GM13977 (cell line): ENCODE data around the gene SPIB.
"Not testable (repeated sequence)": the region's sequence is repeated elsewhere in the genome, so short reads cannot be mapped to it uniquely, and the experiment has no call there.

Experiments
- DNase-seq: peaks from one replicate; pipeline ENCODE4 v3.0.0; 2012; ENCODE audit warnings: low spot score
- in situ Hi-C: fragments of 300-500 bp; cut with MboI; formaldehyde crosslinking; loops from one replicate; pipeline ENCODE4 v1.12.0; 2022; ENCODE audit warnings: low sequenced_read_pairs, low pct_unique_long_range_greater_than_20kb, mixed read lengths, inconsistent platforms; ENCODE audit not compliant: unreplicated experiment
- TF ChIP-seq, protein P1 (sequence below): IDR thresholded peaks from 2 replicates; pipeline ENCODE4 v1.5.1; 2012; ENCODE audit warnings: mild to moderate bottlenecking, control low read depth; ENCODE audit not compliant: insufficient read depth; ENCODE audit errors: extremely low read depth, missing control alignments

SPIB gene

DNA sequence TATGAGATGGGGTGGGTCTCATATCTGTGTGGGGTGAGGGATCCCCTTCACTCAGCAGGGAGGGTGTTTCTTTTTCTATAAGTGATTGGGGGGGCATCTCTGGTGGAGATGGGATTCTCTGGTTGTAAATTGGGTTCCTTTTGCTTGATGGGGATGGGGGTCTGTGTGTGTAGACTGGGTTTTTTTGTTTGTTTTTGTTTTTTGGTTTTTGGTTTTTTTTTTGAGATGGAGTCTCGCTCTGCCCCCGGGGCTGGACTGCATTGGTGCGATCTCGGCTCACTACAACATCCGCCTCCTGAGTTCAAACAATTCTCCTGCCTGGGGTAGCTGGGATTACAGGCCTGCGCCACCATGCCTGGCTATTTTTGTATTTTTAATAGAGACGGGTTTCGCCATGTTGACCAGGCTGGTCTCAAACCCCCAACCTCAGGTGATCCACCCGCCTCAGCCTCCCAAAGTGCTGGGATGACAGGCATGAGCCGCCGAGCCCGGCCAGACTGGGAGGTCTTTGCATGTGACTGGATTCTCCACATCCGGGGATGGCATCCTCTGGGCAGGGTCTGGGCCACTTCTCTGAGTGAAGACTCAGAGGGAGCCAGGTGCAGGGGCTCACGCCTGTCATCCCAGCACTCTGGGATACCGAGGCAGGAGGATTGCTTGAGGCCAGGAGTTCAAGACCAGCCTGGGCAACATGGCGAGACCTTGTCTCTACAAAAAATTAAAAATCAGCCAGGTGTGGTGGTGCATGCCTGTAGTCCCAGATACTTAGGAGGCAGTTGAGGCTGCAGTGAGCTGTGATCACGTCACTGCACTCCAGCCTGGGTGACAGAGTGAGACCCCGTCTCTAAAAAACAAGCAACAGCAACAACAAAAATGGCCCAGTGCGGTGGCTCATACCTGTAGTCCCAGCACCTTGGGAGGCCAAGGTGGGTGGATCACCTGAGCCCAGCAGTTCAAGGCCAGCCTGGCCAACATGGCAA lies 14.8 kb downstream of the SPIB start:
- TF ChIP-seq, protein P1, sequence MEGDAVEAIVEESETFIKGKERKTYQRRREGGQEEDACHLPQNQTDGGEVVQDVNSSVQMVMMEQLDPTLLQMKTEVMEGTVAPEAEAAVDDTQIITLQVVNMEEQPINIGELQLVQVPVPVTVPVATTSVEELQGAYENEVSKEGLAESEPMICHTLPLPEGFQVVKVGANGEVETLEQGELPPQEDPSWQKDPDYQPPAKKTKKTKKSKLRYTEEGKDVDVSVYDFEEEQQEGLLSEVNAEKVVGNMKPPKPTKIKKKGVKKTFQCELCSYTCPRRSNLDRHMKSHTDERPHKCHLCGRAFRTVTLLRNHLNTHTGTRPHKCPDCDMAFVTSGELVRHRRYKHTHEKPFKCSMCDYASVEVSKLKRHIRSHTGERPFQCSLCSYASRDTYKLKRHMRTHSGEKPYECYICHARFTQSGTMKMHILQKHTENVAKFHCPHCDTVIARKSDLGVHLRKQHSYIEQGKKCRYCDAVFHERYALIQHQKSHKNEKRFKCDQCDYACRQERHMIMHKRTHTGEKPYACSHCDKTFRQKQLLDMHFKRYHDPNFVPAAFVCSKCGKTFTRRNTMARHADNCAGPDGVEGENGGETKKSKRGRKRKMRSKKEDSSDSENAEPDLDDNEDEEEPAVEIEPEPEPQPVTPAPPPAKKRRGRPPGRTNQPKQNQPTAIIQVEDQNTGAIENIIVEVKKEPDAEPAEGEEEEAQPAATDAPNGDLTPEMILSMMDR = no peak
- in situ Hi-C loops = no loop called here
- DNase-seq = no peak

DNA sequence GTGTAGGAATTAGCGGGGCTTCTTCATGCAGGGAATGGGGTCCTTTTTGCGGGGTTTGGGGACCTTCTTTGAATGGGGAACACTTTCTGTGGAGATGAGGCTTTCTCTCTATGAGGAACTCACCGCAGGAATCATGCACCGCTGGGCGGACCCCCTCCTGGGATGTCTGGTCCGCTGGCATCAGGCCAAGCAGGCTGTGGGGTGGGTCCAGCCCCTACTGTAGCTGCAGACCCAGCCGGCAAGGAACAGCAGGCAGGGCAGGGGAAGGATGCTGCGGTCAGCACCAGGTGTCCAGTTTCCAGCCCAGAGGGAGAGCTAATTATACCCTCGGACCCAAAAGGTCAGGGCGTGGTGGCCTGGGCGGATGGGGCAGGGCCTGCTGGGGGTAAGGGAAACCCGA lies 15.8 kb downstream of the SPIB start:
- DNase-seq = no peak
- in situ Hi-C loops = no loop called here
- TF ChIP-seq, protein P1 = no peak

DNA sequence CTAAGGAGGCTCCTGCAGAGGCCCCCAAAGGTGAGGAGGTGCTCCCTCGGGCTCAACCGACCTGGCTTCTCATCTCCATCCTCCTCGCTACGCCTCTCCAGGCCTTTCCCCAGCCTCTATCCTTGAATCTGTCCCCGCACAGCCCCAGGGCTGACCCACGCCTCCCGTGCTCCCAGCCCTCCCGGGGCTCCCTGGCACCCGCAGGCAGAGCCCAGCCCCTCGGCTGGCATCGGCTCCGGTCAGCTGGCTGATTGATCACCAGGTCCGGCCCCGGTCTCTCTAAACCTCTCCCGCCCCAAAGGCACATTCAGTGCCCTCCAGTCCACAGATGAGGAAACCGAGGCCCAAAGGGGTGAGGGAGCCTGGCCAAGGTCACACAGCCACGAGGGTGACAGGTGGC lies 16.5 kb downstream of the SPIB start:
- in situ Hi-C loops = no loop called here
- no peak for DNase-seq
- TF ChIP-seq, protein P1 = no peak

DNA sequence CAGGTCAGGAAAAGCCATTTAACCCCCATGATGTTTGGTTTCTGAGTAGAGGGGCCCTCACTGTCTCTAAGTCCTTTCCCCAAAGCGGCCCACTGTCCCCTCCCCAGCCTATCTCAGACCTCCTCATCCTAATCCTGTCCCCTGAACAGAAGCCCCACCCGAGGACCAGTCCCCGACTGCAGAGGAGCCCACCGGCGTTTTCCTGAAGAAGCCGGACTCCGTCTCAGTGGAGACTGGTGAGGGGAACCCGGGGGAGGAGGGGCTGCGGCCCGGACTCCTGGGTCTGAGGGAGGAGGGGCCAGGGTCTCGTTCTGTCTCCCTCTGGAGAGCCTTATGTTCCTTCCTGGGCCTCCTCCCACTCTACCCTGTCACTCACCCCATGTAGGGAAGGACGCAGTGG lies 16.9 kb downstream of the SPIB start:
- no peak for DNase-seq
- in situ Hi-C loops = no loop called here
- TF ChIP-seq, protein P1 = no peak

DNA sequence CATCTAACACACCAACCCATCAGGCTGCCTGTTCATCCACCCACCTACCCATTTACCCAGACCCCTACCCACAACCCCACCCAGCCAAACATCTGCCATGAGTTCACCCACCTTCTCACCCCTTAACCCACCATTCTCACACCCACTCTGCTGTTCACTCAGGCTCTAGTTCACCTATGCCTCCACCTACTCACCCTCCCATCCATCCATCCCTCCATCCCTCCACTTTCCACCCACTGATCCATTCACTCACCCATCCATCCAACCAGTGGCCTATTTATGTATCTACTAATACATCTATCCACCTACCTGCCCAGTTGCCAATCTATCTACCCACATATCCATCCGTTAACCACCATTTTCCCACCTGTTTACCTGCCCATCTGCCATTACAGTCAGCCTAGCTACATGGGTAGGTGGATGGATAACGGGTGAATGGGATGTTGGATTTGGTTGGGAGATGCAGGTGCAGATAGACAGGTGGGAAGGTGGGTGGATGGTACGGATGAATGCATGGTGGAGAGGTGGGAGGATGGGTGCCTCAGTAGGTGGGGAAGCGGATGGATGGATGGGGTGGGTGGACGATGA lies 19.2 kb downstream of the SPIB start:
- in situ Hi-C loops = no loop called here
- DNase-seq = no peak
- TF ChIP-seq, protein P1 = no peak

DNA sequence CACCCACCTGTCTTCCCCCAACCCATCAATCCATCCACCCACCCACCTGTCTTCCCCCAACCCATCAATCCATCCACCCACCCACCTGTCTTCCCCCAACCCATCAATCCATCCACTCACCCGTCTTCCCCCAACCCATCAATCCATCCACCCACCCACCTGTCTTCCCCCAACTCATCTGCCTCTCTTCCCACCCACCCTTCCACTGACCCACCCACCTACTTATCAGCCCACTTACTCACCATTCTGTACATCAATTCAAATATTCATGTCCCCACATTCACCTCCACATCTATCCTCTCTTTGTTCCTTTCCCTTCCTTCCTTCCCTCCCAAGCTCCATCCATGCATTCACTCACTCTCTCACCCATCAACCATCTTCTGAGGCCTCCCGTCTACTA lies 20.4 kb downstream of the SPIB start:
- in situ Hi-C loops, DNase-seq: not testable (repeated sequence)

DNA sequence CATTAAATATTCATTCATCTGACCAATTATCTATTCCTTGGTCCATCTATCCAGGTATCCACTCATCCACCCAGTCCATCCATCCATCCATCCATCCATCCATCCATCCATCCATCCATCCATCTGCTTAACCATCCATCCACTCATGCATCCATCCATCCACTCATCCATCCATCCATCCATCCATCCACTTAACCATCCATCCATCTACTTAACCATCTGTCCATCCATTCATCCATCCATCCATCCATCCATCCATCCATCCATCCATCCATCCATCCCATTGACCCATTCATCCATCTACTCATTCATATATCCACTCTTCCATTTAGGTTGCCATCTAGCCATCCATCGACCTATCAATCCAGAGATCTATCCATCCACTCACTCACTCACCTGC lies 25.3 kb downstream of the SPIB start:
- in situ Hi-C loops = no loop called here
- no peak for DNase-seq
- TF ChIP-seq, protein P1 = no peak
